ENCODE measurements around the gene FZR1. TPM values are rescaled to one million over a fixed set of nuclear protein-coding genes. Genes with fewer than 3 reads are reported as not detected.

The FZR1 gene
- total RNA-seq, 1 donor from 2014 or later = 53.9 TPM

GRCh38 chr19:3520166-3521103, 14.3 kb downstream of the FZR1 start:
- no peak for TF ChIP-seq CTCF (conservative IDR thresholded peaks at IDR 0.05; ENCODE audit: low read depth, low read length)
- H3K4me3 ChIP-seq (ENCODE audit: low read depth, low read length) = no peak overlapping the region
- DNase-seq (ENCODE audit: low read depth) = no peak

- no peak for DNase-seq (ENCODE audit: low read depth)
- no peak for TF ChIP-seq CTCF (conservative IDR thresholded peaks at IDR 0.05; ENCODE audit: low read depth, low read length)
- H3K4me3 ChIP-seq (ENCODE audit: low read depth, low read length) = no peak overlapping the region
Measured at GRCh38 chr19:3521104-3521445, 15.0 kb downstream of the FZR1 start.

- no peak for DNase-seq (ENCODE audit: low read depth)
- no peak for TF ChIP-seq CTCF (conservative IDR thresholded peaks at IDR 0.05; ENCODE audit: low read depth, low read length)
- H3K4me3 ChIP-seq (ENCODE audit: low read depth, low read length) = no peak overlapping the region
Measured at GRCh38 chr19:3522421-3523360, 16.6 kb downstream of the FZR1 start.

GRCh38 chr19:3523361-3524077, 17.4 kb downstream of the FZR1 start:
- TF ChIP-seq CTCF (conservative IDR thresholded peaks at IDR 0.05; ENCODE audit: low read depth, low read length) = no peak
- no peak for DNase-seq (ENCODE audit: low read depth)
- no peak overlapping the region for H3K4me3 ChIP-seq (ENCODE audit: low read depth, low read length)

GRCh38 chr19:3524078-3524842, 18.1 kb downstream of the FZR1 start:
- TF ChIP-seq CTCF (conservative IDR thresholded peaks at IDR 0.05; ENCODE audit: low read depth, low read length) = no peak
- H3K4me3 ChIP-seq (ENCODE audit: low read depth, low read length) = no peak overlapping the region
- no peak for DNase-seq (ENCODE audit: low read depth)

GRCh38 chr19:3524904-3525451, 18.9 kb downstream of the FZR1 start:
- no peak for DNase-seq (ENCODE audit: low read depth)
- H3K4me3 ChIP-seq (ENCODE audit: low read depth, low read length) = no peak overlapping the region

More at GRCh38 chr19:3524904-3525451, 18.9 kb downstream of the FZR1 start:
- no peak for TF ChIP-seq CTCF (conservative IDR thresholded peaks at IDR 0.05; ENCODE audit: low read depth, low read length)
